Measurements from ENCODE around the gene MAFG. TPM values are rescaled to one million over a fixed set of nuclear protein-coding genes. Genes with fewer than 3 reads are reported as not detected.

MAFG gene
- polyA plus RNA-seq, 4 donors = 7.6 to 17.1 (median 12.8) TPM

- DNase-seq (peak in 1 of 2 donors; percentile 54), FAIRE-seq (no peak)
- H3K36me3 ChIP-seq (ENCODE audit: control insufficient read depth in 3 of 3, insufficient read depth in 2 of 3, low read depth in 1 of 3, low read length in 3 of 3) = peaks cover 12 to 71% (median 20%) of the 10 kb centered on the region in 3 donors
- WGBS, 3 donors = 4 to 7% (median 5%) methylated on average over 54 to 69 of the region's 69 CpGs
- H3K27ac ChIP-seq (ENCODE audit: low read depth in 1 of 3, low read length in 2 of 3) = peak overlapping the region; percentile 61 to 99 (median 62)
- H3K9me3 ChIP-seq (ENCODE audit: control insufficient read depth in 2 of 2, insufficient read depth in 1 of 2, low read depth in 1 of 2, low read length in 1 of 2) = no peaks in the 10 kb centered on the region
- peak overlapping the region; percentile 66 to 98 (median 97) for H3K4me3 ChIP-seq (ENCODE audit: low read depth in 1 of 3, low read length in 3 of 3)
- peaks cover 3 to 12% (median 4%) of the 10 kb centered on the region in 3 donors for H3K4me1 ChIP-seq (ENCODE audit: control insufficient read depth in 3 of 3, insufficient read depth in 2 of 3, low read depth in 1 of 3, low read length in 2 of 3)
- no peaks in the 10 kb centered on the region for H3K27me3 ChIP-seq (ENCODE audit: control insufficient read depth in 3 of 3, insufficient read depth in 3 of 3, low read length in 3 of 3)
Measured at GRCh38 chr17:81890447-81891302, 36.9 kb downstream of the MAFG start.

- Histone ChIP-seq H3K27ac (ENCODE audit: low read depth in 1 of 3, low read length in 2 of 3) (no peak overlapping the region), H3K9me3 (ENCODE audit: control insufficient read depth in 2 of 2, insufficient read depth in 1 of 2, low read depth in 1 of 2, low read length in 1 of 2) (no peaks in the 10 kb centered on the region), H3K4me3 (ENCODE audit: low read depth in 1 of 3, low read length in 3 of 3) (no peak overlapping the region), H3K27me3 (ENCODE audit: control insufficient read depth in 3 of 3, insufficient read depth in 3 of 3, low read length in 3 of 3) (no peaks in the 10 kb centered on the region), H3K36me3 (ENCODE audit: control insufficient read depth in 3 of 3, insufficient read depth in 2 of 3, low read depth in 1 of 3, low read length in 3 of 3) (peaks cover 15 to 71% (median 18%) of the 10 kb centered on the region in 3 donors), H3K4me1 (ENCODE audit: control insufficient read depth in 3 of 3, insufficient read depth in 2 of 3, low read depth in 1 of 3, low read length in 2 of 3) (peaks cover 3 to 12% (median 4%) of the 10 kb centered on the region in 3 donors)
- FAIRE-seq (no peak), DNase-seq (no peak)
- 89 to 96% (median 93%) methylated on average over 9 of the region's 9 CpGs for WGBS, 3 donors
Measured at GRCh38 chr17:81889602-81890001, 37.9 kb downstream of the MAFG start.

DNA sequence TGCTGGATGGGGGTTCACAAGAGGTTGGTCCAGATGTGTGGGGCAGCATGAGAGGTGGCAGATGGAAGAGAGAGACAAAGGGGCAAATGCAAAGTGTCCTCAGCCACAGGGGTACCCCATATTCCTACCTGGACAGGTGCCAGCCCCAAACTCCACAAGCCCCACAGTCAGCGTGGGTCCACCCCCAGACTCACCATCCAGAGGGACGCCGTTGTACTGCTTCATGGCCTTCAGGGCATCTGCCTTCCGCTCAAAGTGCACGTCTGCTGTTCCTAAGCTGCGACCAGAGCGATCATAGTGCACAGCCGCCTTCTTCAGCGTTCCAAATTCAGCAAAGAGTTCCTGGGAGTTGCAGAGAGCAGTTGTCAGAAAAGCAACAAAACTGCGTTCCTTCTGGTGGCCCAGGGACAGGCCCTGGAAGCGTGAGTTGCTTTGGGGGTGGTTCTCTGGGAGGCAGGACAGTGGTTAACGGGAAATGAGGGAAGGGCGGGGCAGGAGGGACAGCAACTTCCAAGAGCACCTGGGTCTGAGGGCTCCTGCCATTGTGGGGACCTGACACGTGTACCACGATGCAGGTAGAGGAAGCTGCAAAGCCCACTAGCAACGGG lies 38.4 kb downstream of the MAFG start:
- peaks cover 3 to 12% (median 4%) of the 10 kb centered on the region in 3 donors for H3K4me1 ChIP-seq (ENCODE audit: control insufficient read depth in 3 of 3, insufficient read depth in 2 of 3, low read depth in 1 of 3, low read length in 2 of 3)
- peaks cover 15 to 71% (median 18%) of the 10 kb centered on the region in 3 donors for H3K36me3 ChIP-seq (ENCODE audit: control insufficient read depth in 3 of 3, insufficient read depth in 2 of 3, low read depth in 1 of 3, low read length in 3 of 3)

DNA sequence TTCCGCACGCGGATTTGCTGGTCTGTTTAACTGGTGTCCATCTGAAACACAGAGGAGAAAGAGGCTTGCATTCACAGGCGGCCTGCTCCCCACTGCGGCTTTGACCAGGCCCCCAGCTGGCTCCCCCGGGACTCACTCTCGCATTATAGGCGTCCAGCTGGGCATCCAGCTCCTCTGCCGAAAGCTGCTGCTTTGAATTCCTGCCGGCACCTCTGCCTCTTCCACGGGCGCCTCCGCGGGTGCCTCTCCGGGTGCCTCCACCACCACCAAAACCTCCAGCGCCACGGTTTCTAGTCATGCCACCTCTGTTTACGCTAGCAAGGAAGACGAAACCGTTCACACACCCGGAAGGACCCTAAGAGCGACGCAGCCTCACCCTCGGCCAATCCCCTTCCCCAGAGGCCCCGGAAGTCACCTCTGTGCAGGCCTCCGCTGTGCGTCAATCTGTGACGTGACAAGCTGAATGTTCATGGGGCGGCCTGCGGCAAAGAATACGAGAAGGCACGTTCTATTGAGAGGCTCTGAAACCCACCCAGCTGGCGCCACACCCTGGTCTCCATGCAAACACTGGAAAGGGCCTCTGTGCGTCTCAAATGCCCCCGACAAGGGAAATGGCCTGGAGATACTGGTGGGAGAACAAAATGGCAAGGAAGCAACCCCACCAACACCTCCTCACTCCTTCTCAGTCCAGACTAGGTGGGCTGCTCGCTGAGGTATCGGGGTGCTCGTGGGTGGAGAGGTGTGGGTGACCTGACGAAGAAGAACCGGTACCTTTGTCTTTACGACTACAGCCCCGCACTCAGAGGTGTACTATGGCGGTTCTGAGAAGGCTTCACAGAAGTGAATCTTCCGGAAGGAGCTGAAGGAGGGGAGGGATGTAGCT lies 39.2 kb downstream of the MAFG start:
- H3K36me3 ChIP-seq (ENCODE audit: control insufficient read depth in 3 of 3, insufficient read depth in 2 of 3, low read depth in 1 of 3, low read length in 3 of 3) = peaks cover 15 to 71% (median 18%) of the 10 kb centered on the region in 3 donors
- DNase-seq (no peak), FAIRE-seq (no peak)
- WGBS, 3 donors = 95 to 96% (median 95%) methylated on average over 44 of the region's 44 CpGs
- H3K4me1 ChIP-seq (ENCODE audit: control insufficient read depth in 3 of 3, insufficient read depth in 2 of 3, low read depth in 1 of 3, low read length in 2 of 3) = peaks cover 3 to 12% (median 4%) of the 10 kb centered on the region in 3 donors
- H3K9me3 ChIP-seq (ENCODE audit: control insufficient read depth in 2 of 2, insufficient read depth in 1 of 2, low read depth in 1 of 2, low read length in 1 of 2) = no peaks in the 10 kb centered on the region
- no peak overlapping the region for H3K27ac ChIP-seq (ENCODE audit: low read depth in 1 of 3, low read length in 2 of 3)
- H3K4me3 ChIP-seq (ENCODE audit: low read depth in 1 of 3, low read length in 3 of 3) = no peak overlapping the region
- H3K27me3 ChIP-seq (ENCODE audit: control insufficient read depth in 3 of 3, insufficient read depth in 3 of 3, low read length in 3 of 3) = no peaks in the 10 kb centered on the region

More for the DNA sequence above, 38.4 kb downstream of the MAFG start:
- DNase-seq = no peak
- Histone ChIP-seq H3K9me3 (ENCODE audit: control insufficient read depth in 2 of 2, insufficient read depth in 1 of 2, low read depth in 1 of 2, low read length in 1 of 2) (no peaks in the 10 kb centered on the region), H3K27ac (ENCODE audit: low read depth in 1 of 3, low read length in 2 of 3) (no peak overlapping the region), H3K4me3 (ENCODE audit: low read depth in 1 of 3, low read length in 3 of 3) (no peak overlapping the region), H3K27me3 (ENCODE audit: control insufficient read depth in 3 of 3, insufficient read depth in 3 of 3, low read length in 3 of 3) (no peaks in the 10 kb centered on the region)
- 90 to 92% (median 92%) methylated on average over 16 of the region's 16 CpGs for WGBS, 3 donors
- FAIRE-seq = no peak

DNA sequence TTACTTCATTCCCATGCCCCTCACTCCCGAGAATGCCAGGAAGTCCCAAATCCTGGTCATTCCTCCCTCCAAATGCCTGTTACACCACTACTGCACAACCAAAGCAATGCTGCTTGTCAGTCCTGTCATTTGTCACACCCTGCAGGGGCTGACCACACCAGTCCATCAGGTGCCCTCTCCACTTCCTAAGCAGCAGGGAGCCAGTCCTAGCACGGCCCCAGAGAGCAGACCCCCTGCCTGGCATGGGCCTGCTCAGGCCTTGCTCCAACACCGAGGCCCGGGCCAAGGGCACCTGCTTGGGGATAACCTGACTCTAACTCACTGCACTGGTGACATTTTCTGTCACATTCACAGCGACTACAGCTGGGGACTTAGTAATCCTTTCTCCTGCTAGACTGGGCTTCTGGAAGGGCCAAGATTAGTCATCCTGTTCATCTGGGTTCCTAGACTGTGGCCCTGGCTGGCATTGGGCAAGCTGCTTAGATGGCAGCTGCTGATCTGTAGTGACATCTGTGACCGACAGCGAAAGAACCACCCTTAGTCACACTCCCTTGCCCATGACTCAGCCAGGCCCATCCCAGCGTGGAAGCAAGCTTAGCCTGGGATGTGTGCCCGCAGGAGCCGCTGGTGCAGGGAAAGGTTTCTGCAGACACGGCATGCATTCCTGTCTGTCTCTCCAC lies 41.5 kb downstream of the MAFG start:
- H3K9me3 ChIP-seq (ENCODE audit: control insufficient read depth in 2 of 2, insufficient read depth in 1 of 2, low read depth in 1 of 2, low read length in 1 of 2) = no peaks in the 10 kb centered on the region
- peaks cover 15 to 86% (median 18%) of the 10 kb centered on the region in 3 donors for H3K36me3 ChIP-seq (ENCODE audit: control insufficient read depth in 3 of 3, insufficient read depth in 2 of 3, low read depth in 1 of 3, low read length in 3 of 3)
- 88 to 95% (median 90%) methylated on average over 11 of the region's 11 CpGs for WGBS, 3 donors
- H3K4me1 ChIP-seq (ENCODE audit: control insufficient read depth in 3 of 3, insufficient read depth in 2 of 3, low read depth in 1 of 3, low read length in 2 of 3) = peaks cover 3 to 12% (median 4%) of the 10 kb centered on the region in 3 donors
- H3K27ac ChIP-seq (ENCODE audit: low read depth in 1 of 3, low read length in 2 of 3) = peak overlapping the region in 1 of 3 donors; percentile 30
- FAIRE-seq (no peak), DNase-seq (no peak)
- no peaks in the 10 kb centered on the region for H3K27me3 ChIP-seq (ENCODE audit: control insufficient read depth in 3 of 3, insufficient read depth in 3 of 3, low read length in 3 of 3)
- no peak overlapping the region for H3K4me3 ChIP-seq (ENCODE audit: low read depth in 1 of 3, low read length in 3 of 3)

DNA sequence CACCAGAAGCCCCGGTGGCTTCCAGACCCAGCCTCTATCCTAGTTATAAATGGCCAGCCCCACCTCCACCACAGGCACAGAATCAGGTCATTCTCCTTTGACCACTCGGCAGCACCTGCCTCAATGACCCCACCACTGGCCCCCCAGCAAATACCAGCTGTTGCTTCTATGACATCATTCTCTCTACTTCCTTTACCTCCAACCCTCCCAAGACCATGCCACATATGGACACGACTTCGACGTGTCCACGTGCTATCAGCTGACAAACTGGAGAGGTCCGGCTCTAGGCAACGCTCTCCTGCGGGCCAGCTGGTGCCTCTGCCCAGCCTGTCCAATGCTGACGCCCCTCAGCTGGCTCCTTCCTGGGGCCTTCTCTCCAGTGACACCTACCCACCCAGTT lies 42.1 kb downstream of the MAFG start:
- no peak for FAIRE-seq
- DNase-seq = no peak
- H3K9me3 ChIP-seq (ENCODE audit: control insufficient read depth in 2 of 2, insufficient read depth in 1 of 2, low read depth in 1 of 2, low read length in 1 of 2) = no peaks in the 10 kb centered on the region
- no peak overlapping the region for H3K4me3 ChIP-seq (ENCODE audit: low read depth in 1 of 3, low read length in 3 of 3)
- peaks cover 15 to 87% (median 18%) of the 10 kb centered on the region in 3 donors for H3K36me3 ChIP-seq (ENCODE audit: control insufficient read depth in 3 of 3, insufficient read depth in 2 of 3, low read depth in 1 of 3, low read length in 3 of 3)
- H3K27ac ChIP-seq (ENCODE audit: low read depth in 1 of 3, low read length in 2 of 3) = peak overlapping the region in 1 of 3 donors; percentile 30
- 84 to 88% (median 86%) methylated on average over 9 to 10 of the region's 10 CpGs for WGBS, 3 donors
- H3K27me3 ChIP-seq (ENCODE audit: control insufficient read depth in 3 of 3, insufficient read depth in 3 of 3, low read length in 3 of 3) = no peaks in the 10 kb centered on the region
- H3K4me1 ChIP-seq (ENCODE audit: control insufficient read depth in 3 of 3, insufficient read depth in 2 of 3, low read depth in 1 of 3, low read length in 2 of 3) = peaks cover 3 to 10% (median 3%) of the 10 kb centered on the region in 3 donors

DNA sequence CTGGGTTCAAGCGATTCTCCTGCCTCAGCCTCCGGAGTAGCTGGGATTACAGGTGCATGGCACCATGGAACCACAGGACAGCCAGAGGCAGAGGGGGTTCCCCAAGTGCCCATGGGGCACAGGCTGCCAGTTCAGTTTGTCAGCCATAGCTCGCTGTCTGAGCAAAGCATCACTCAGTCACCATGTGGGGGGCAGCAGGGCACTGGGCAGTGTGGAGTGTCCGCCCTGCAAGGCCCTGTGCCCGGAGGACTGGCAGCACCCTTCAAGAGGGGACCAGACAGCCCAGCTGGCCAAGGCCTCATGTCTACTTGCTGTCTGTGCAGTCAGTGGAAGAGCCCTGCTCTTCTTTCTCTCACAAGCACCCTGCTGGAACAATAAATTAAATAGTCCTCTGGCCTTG lies 42.6 kb downstream of the MAFG start:
- Histone ChIP-seq H3K4me1 (ENCODE audit: control insufficient read depth in 3 of 3, insufficient read depth in 2 of 3, low read depth in 1 of 3, low read length in 2 of 3) (peaks cover 0 to 5% (median 0%) of the 10 kb centered on the region in 3 donors), H3K27me3 (ENCODE audit: control insufficient read depth in 3 of 3, insufficient read depth in 3 of 3, low read length in 3 of 3) (no peaks in the 10 kb centered on the region)
- DNase-seq = no peak

More for the DNA sequence above, 42.6 kb downstream of the MAFG start:
- Histone ChIP-seq H3K36me3 (ENCODE audit: control insufficient read depth in 3 of 3, insufficient read depth in 2 of 3, low read depth in 1 of 3, low read length in 3 of 3) (peaks cover 15 to 87% (median 18%) of the 10 kb centered on the region in 3 donors), H3K27ac (ENCODE audit: low read depth in 1 of 3, low read length in 2 of 3) (no peak overlapping the region), H3K9me3 (ENCODE audit: control insufficient read depth in 2 of 2, insufficient read depth in 1 of 2, low read depth in 1 of 2, low read length in 1 of 2) (no peaks in the 10 kb centered on the region), H3K4me3 (ENCODE audit: low read depth in 1 of 3, low read length in 3 of 3) (no peak overlapping the region)
- FAIRE-seq = no peak
- WGBS, 3 donors = 95 to 97% (median 95%) methylated on average over 5 of the region's 5 CpGs

Measured in small intestine (tissue), 7 donors.